ENCODE results near the gene RECQL5.
A peak's percentile ranks its signal among the peaks of the same experiment; 100 is the strongest.

Gene RECQL5

GRCh38 chr17:75666959-75667790 lies at the start of gene RECQL5, which contains the start of gene SAP30BP:
Gene RECQL5 (minus strand): TSS chr17:75667154. CDS start chr17:75666557, 597 bp downstream.
Gene SAP30BP (plus strand): TSS chr17:75667338. CDS start chr17:75667373, 35 bp downstream.
- peak within 1 kb of the TSS; percentile 99 for H3K4me3 ChIP-seq (ENCODE audit: low read length)
- DNase-seq (ENCODE audit: low read depth): peak; percentile 93
- no peak for TF ChIP-seq CTCF (conservative IDR thresholded peaks at IDR 0.05; ENCODE audit: low read depth, low read length)

GRCh38 chr17:75712446-75712845 lies 45.5 kb upstream of the RECQL5 start:
- TF ChIP-seq CTCF (conservative IDR thresholded peaks at IDR 0.05; ENCODE audit: low read depth, low read length): no peak
- H3K4me3 ChIP-seq (ENCODE audit: low read length): no peak overlapping the region
- no peak for DNase-seq (ENCODE audit: low read depth)

- no peak for TF ChIP-seq CTCF (conservative IDR thresholded peaks at IDR 0.05; ENCODE audit: low read depth, low read length)
- H3K4me3 ChIP-seq (ENCODE audit: low read length): no peak overlapping the region
Observed at GRCh38 chr17:75707079-75707571, 40.2 kb upstream of the RECQL5 start.

GRCh38 chr17:75706042-75706728 lies 39.2 kb upstream of the RECQL5 start:
- no peak overlapping the region for H3K4me3 ChIP-seq (ENCODE audit: low read length)
- TF ChIP-seq CTCF (conservative IDR thresholded peaks at IDR 0.05; ENCODE audit: low read depth, low read length): no peak
- no peak for DNase-seq (ENCODE audit: low read depth)

More at GRCh38 chr17:75707079-75707571, 40.2 kb upstream of the RECQL5 start:
- DNase-seq (ENCODE audit: low read depth): no peak

- TF ChIP-seq CTCF (conservative IDR thresholded peaks at IDR 0.05; ENCODE audit: low read depth, low read length): no peak
- no peak for DNase-seq (ENCODE audit: low read depth)
- H3K4me3 ChIP-seq (ENCODE audit: low read length): no peak overlapping the region
Observed at GRCh38 chr17:75704963-75705875, 38.3 kb upstream of the RECQL5 start.

- DNase-seq (ENCODE audit: low read depth): no peak
- H3K4me3 ChIP-seq (ENCODE audit: low read length): no peak overlapping the region
- no peak for TF ChIP-seq CTCF (conservative IDR thresholded peaks at IDR 0.05; ENCODE audit: low read depth, low read length)
Observed at GRCh38 chr17:75703591-75703990, 36.6 kb upstream of the RECQL5 start.
